ENCODE results near the gene POLR3H.

DNA sequence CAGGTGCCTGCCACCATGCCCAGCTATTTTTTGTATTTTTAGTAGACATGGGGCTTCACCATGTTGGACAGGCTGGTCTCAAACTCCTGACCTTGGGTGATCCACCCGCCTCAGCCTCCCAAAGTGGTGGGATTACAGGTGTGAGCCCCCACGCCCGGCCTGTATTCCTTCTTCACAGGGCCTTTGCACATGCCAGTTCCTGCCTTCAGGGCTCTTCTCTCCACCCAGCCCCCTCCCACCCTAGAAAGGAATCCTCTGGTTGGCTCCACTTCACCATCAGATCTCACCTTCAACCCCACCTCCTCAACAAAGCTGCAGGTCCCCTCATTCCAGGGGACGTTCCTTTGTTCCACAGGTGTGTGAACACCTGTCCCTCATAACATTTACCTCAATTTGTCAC is 2.0 kb downstream of the POLR3H start:
- TF ChIP-seq, protein P1, sequence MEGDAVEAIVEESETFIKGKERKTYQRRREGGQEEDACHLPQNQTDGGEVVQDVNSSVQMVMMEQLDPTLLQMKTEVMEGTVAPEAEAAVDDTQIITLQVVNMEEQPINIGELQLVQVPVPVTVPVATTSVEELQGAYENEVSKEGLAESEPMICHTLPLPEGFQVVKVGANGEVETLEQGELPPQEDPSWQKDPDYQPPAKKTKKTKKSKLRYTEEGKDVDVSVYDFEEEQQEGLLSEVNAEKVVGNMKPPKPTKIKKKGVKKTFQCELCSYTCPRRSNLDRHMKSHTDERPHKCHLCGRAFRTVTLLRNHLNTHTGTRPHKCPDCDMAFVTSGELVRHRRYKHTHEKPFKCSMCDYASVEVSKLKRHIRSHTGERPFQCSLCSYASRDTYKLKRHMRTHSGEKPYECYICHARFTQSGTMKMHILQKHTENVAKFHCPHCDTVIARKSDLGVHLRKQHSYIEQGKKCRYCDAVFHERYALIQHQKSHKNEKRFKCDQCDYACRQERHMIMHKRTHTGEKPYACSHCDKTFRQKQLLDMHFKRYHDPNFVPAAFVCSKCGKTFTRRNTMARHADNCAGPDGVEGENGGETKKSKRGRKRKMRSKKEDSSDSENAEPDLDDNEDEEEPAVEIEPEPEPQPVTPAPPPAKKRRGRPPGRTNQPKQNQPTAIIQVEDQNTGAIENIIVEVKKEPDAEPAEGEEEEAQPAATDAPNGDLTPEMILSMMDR (IDR thresholded peaks at IDR 0.05; ENCODE audit: insufficient read depth, low read depth, low read length): no peak
- no peak for TF ChIP-seq EZH2 (IDR thresholded peaks at IDR 0.05; ENCODE audit: insufficient read depth, low read length)

Data from astrocyte (in vitro differentiated cells and primary cell).